ENCODE results near the gene CCIN.
"Not testable (repeated sequence)": the region's sequence is repeated elsewhere in the genome, so short reads cannot be mapped to it uniquely, and the experiment has no call there.

Gene CCIN

GRCh38 chr9:36166168-36166927, 2.8 kb upstream of the CCIN start:
- Histone ChIP-seq H3K27me3 (ENCODE audit: insufficient read depth, insufficient read length) (no peaks in the 10 kb centered on the region), H3K4me1 (ENCODE audit: insufficient read depth, insufficient read length) (peaks cover 18% of the 10 kb centered on the region), H3K9ac (ENCODE audit: insufficient read length, low read depth) (peak overlapping the region; percentile 58), H3K4me3 (ENCODE audit: insufficient read length, low read depth) (peak overlapping the region; percentile 15), H3K9me3 (ENCODE audit: insufficient read depth, low read length) (no peaks in the 10 kb centered on the region), H3K36me3 (ENCODE audit: insufficient read depth, insufficient read length, low read length) (peaks cover 13% of the 10 kb centered on the region)
- peak; percentile 48 for DNase-seq (ENCODE audit: low read depth, low spot score)
- no peak for TF ChIP-seq YY1 (IDR thresholded peaks at IDR 0.05; ENCODE audit: insufficient read depth, insufficient read length)
- TF ChIP-seq SUZ12 (IDR thresholded peaks at IDR 0.05; ENCODE audit: extremely low read depth, insufficient read depth, insufficient read length), result no peak
- TF ChIP-seq ZNF274 (IDR thresholded peaks at IDR 0.05; ENCODE audit: low read depth, low read length), result no peak

- no peak for DNase-seq (ENCODE audit: low read depth, low spot score)
- H3K9ac ChIP-seq (ENCODE audit: insufficient read length, low read depth), result no peak overlapping the region
- H3K9me3 ChIP-seq (ENCODE audit: insufficient read depth, low read length), result no peaks in the 10 kb centered on the region
- TF ChIP-seq YY1 (IDR thresholded peaks at IDR 0.05; ENCODE audit: insufficient read depth, insufficient read length) (no peak), ZNF274 (IDR thresholded peaks at IDR 0.05; ENCODE audit: low read depth, low read length) (no peak), SUZ12 (IDR thresholded peaks at IDR 0.05; ENCODE audit: extremely low read depth, insufficient read depth, insufficient read length) (no peak)
- H3K4me3 ChIP-seq (ENCODE audit: insufficient read length, low read depth), result no peak overlapping the region
- peaks cover 7% of the 10 kb centered on the region for H3K4me1 ChIP-seq (ENCODE audit: insufficient read depth, insufficient read length)
- H3K27me3 ChIP-seq (ENCODE audit: insufficient read depth, insufficient read length), result no peaks in the 10 kb centered on the region
- peaks cover 8% of the 10 kb centered on the region for H3K36me3 ChIP-seq (ENCODE audit: insufficient read depth, insufficient read length, low read length)
Measured at GRCh38 chr9:36169708-36170107, 520 bp downstream of the CCIN start.

- no peak overlapping the region for H3K4me3 ChIP-seq (ENCODE audit: insufficient read length, low read depth)
- peaks cover 8% of the 10 kb centered on the region for H3K4me1 ChIP-seq (ENCODE audit: insufficient read depth, insufficient read length)
- no peak overlapping the region for H3K9ac ChIP-seq (ENCODE audit: insufficient read length, low read depth)
- TF ChIP-seq ZNF274 (IDR thresholded peaks at IDR 0.05; ENCODE audit: low read depth, low read length), result no peak
- no peak for TF ChIP-seq SUZ12 (IDR thresholded peaks at IDR 0.05; ENCODE audit: extremely low read depth, insufficient read depth, insufficient read length)
- no peak for DNase-seq (ENCODE audit: low read depth, low spot score)
- H3K27me3 ChIP-seq (ENCODE audit: insufficient read depth, insufficient read length), result no peaks in the 10 kb centered on the region
- H3K36me3 ChIP-seq (ENCODE audit: insufficient read depth, insufficient read length, low read length), result peaks cover 8% of the 10 kb centered on the region
- H3K9me3 ChIP-seq (ENCODE audit: insufficient read depth, low read length), result no peaks in the 10 kb centered on the region
Measured at GRCh38 chr9:36170531-36170930, 1.3 kb downstream of the CCIN start.

- H3K27me3 ChIP-seq (ENCODE audit: insufficient read depth, insufficient read length), result no peaks in the 10 kb centered on the region
- H3K4me1 ChIP-seq (ENCODE audit: insufficient read depth, insufficient read length), result peaks cover 6% of the 10 kb centered on the region
- no peak for TF ChIP-seq ZNF274 (IDR thresholded peaks at IDR 0.05; ENCODE audit: low read depth, low read length)
- TF ChIP-seq YY1 (IDR thresholded peaks at IDR 0.05; ENCODE audit: insufficient read depth, insufficient read length), result no peak
- no peak for DNase-seq (ENCODE audit: low read depth, low spot score)
- H3K9ac ChIP-seq (ENCODE audit: insufficient read length, low read depth), result no peak overlapping the region
- H3K4me3 ChIP-seq (ENCODE audit: insufficient read length, low read depth), result no peak overlapping the region
- no peaks in the 10 kb centered on the region for H3K9me3 ChIP-seq (ENCODE audit: insufficient read depth, low read length)
- peaks cover 8% of the 10 kb centered on the region for H3K36me3 ChIP-seq (ENCODE audit: insufficient read depth, insufficient read length, low read length)
Measured at GRCh38 chr9:36173861-36174260, 4.7 kb downstream of the CCIN start.

GRCh38 chr9:36174271-36174670, 5.1 kb downstream of the CCIN start:
- TF ChIP-seq YY1 (IDR thresholded peaks at IDR 0.05; ENCODE audit: insufficient read depth, insufficient read length) (no peak), SUZ12 (IDR thresholded peaks at IDR 0.05; ENCODE audit: extremely low read depth, insufficient read depth, insufficient read length) (no peak), ZNF274 (IDR thresholded peaks at IDR 0.05; ENCODE audit: low read depth, low read length) (no peak)
- no peak overlapping the region for H3K4me3 ChIP-seq (ENCODE audit: insufficient read length, low read depth)
- peaks cover 8% of the 10 kb centered on the region for H3K36me3 ChIP-seq (ENCODE audit: insufficient read depth, insufficient read length, low read length)
- H3K9ac ChIP-seq (ENCODE audit: insufficient read length, low read depth), result no peak overlapping the region
- peaks cover 6% of the 10 kb centered on the region for H3K4me1 ChIP-seq (ENCODE audit: insufficient read depth, insufficient read length)
- H3K9me3 ChIP-seq (ENCODE audit: insufficient read depth, low read length), result no peaks in the 10 kb centered on the region
- no peak for DNase-seq (ENCODE audit: low read depth, low spot score)
- no peaks in the 10 kb centered on the region for H3K27me3 ChIP-seq (ENCODE audit: insufficient read depth, insufficient read length)

- peaks cover 6% of the 10 kb centered on the region for H3K4me1 ChIP-seq (ENCODE audit: insufficient read depth, insufficient read length)
- H3K36me3 ChIP-seq (ENCODE audit: insufficient read depth, insufficient read length, low read length), result peaks cover 6% of the 10 kb centered on the region
- H3K9me3 ChIP-seq (ENCODE audit: insufficient read depth, low read length), result no peaks in the 10 kb centered on the region
- no peak for DNase-seq (ENCODE audit: low read depth, low spot score)
- no peak overlapping the region for H3K9ac ChIP-seq (ENCODE audit: insufficient read length, low read depth)
- TF ChIP-seq ZNF274 (IDR thresholded peaks at IDR 0.05; ENCODE audit: low read depth, low read length) (no peak), YY1 (IDR thresholded peaks at IDR 0.05; ENCODE audit: insufficient read depth, insufficient read length) (no peak), SUZ12 (IDR thresholded peaks at IDR 0.05; ENCODE audit: extremely low read depth, insufficient read depth, insufficient read length) (no peak)
- H3K27me3 ChIP-seq (ENCODE audit: insufficient read depth, insufficient read length), result no peaks in the 10 kb centered on the region
- H3K4me3 ChIP-seq (ENCODE audit: insufficient read length, low read depth), result no peak overlapping the region
Measured at GRCh38 chr9:36174731-36175130, 5.5 kb downstream of the CCIN start.

GRCh38 chr9:36175209-36175608, 6.0 kb downstream of the CCIN start:
- not testable (repeated sequence) for DNase-seq (ENCODE audit: low read depth, low spot score); H3K4me1 ChIP-seq (ENCODE audit: insufficient read depth, insufficient read length); H3K9me3 ChIP-seq (ENCODE audit: insufficient read depth, low read length); H3K36me3 ChIP-seq (ENCODE audit: insufficient read depth, insufficient read length, low read length); H3K9ac ChIP-seq (ENCODE audit: insufficient read length, low read depth); H3K4me3 ChIP-seq (ENCODE audit: insufficient read length, low read depth); H3K27me3 ChIP-seq (ENCODE audit: insufficient read depth, insufficient read length)

GRCh38 chr9:36176496-36176895, 7.3 kb downstream of the CCIN start:
- H3K27me3 ChIP-seq (ENCODE audit: insufficient read depth, insufficient read length); H3K9ac ChIP-seq (ENCODE audit: insufficient read length, low read depth); H3K4me3 ChIP-seq (ENCODE audit: insufficient read length, low read depth); H3K36me3 ChIP-seq (ENCODE audit: insufficient read depth, insufficient read length, low read length); H3K4me1 ChIP-seq (ENCODE audit: insufficient read depth, insufficient read length); DNase-seq (ENCODE audit: low read depth, low spot score); H3K9me3 ChIP-seq (ENCODE audit: insufficient read depth, low read length): not testable (repeated sequence)
